Measurements from ENCODE around the gene SRC.
A peak's percentile ranks its signal among the peaks of the same experiment; 100 is the strongest.

SRC gene

DNA sequence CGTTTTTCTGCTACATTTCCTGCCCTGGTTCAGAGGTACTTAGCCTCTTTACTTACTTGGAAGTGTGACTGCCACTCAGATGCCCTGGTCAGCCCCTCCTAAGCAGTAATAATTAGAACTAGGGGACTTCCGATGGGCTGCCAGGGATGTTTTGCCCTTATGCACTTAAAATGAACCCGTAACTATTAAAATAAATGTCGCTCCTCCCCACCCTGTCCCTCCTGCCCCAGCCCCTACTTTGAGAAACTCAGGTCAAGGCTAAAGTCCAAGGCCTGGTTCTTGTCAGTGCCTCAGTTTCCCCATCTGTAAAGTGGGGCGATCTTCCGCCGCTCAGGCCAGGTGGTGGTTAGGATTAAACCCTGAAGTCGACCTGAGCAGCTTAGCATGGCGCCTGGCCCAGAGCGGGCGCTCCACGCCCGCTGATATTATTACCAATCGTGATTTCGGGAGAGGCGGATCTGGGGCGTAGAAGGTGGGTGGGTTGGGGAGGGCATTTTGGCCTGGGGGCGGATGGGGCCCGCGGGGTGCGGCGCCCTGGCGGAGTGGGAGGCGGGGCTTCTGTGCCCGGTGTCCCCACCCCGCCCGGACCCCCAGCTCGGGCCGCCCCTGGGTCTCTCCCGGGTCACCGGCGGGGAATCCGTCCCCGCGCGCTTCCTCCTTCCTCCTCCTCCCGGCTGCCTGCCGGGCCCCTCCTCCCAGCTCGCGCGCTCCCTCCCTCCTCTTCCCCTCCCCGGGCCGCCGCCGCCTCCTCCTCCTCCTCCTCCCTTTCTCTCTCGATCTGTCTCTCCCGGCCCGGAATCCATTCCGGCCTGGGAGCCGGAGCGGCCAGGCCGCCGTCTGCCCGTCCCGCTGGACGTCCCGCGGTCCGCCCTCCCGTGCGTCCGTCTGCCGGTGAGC is at the start of gene SRC:
SRC (plus strand) TSS at position 802 of the 897 bp plus-strand sequence. CDS start 38,014 bp downstream, outside the sequence.
- CTCF ChIA-PET: interaction anchor here (1.1 to 1.5 kb wide), 3 partner anchors 9 to 150 kb away, joined by 3 to 5 read pairs (median 3); partner anchors contain the start of gene MANBAL
- H3K27ac ChIP-seq: peak within 1 kb of the TSS; percentile 86
- POLR2A ChIA-PET (ENCODE audit: low non-redundant PET): interaction anchor here (0.6 to 1.6 kb wide), 5 partner anchors 11 to 337 kb away, joined by 3 to 10 read pairs (median 5); partner anchors contain the start of gene MANBAL
- peak; percentile 93 for DNase-seq (ENCODE audit: low spot score)
- TF ChIP-seq CTCF (conservative IDR thresholded peaks at IDR 0.05; ENCODE audit: low read depth): no peak

- POLR2A ChIA-PET (ENCODE audit: low non-redundant PET): interaction anchor here (0.5 kb wide), 1 partner anchor 36 kb away, joined by 3 read pairs; no protein-coding TSS in a partner anchor
- H3K27ac ChIP-seq: no peak overlapping the region
- TF ChIP-seq CTCF (conservative IDR thresholded peaks at IDR 0.05; ENCODE audit: low read depth): no peak
- CTCF ChIA-PET: interaction anchor here (0.6 to 1.4 kb wide), 5 partner anchors 9 to 89 kb away, joined by 3 to 7 read pairs (median 5); no protein-coding TSS in a partner anchor
- DNase-seq (ENCODE audit: low spot score): no peak
Observed at GRCh38 chr20:37296371-37296770, 49.6 kb upstream of the SRC start.

GRCh38 chr20:37297066-37297736 is 48.7 kb upstream of the SRC start:
- CTCF ChIA-PET: interaction anchor here (0.6 to 0.7 kb wide), 3 partner anchors 53 to 104 kb away, joined by 3 to 7 read pairs (median 3); no protein-coding TSS in a partner anchor
- POLR2A ChIA-PET (ENCODE audit: low non-redundant PET): interaction anchor here (0.5 kb wide), 1 partner anchor 35 kb away, joined by 3 read pairs; no protein-coding TSS in a partner anchor
- DNase-seq (ENCODE audit: low spot score): no peak

DNA sequence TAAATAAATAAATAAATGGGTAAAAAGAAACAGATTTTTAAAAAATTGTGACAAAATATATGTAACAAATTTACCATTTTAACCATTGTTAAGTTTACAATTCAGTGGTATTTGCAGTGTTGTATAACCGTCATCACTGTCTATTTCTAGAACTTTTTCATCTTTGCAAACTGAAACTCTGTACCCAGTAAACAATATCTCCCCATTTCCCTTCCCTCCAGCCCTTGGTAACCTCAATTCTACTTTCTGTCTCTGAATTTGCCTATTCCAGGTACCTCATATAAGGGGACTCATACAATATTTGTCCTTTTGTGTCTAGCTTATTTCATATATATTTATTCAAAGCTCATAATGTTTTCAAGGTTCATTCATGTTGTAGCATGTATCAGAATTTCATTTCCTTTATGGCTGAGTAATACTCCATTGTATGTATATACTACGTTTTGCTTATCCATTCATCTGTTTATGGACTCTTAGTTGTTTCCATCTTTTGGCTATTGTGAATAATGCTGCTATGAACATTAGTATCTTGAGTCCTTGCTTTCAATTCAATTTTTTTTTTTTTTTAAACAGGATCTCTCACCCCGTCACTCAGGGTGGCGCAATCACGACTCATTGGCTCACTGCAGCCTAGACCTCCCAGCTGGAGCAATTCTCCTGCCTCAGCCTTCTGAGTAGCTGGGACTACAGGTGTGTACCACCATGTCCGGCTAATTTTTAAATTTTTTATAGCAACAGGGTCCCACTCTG is 47.6 kb upstream of the SRC start:
- no peak for DNase-seq (ENCODE audit: low spot score)
- CTCF ChIA-PET: interaction anchor here (0.7 kb wide), 1 partner anchor 79 kb away, joined by 3 read pairs; no protein-coding TSS in a partner anchor
- peak overlapping the region; percentile 32 for H3K27ac ChIP-seq
- POLR2A ChIA-PET (ENCODE audit: low non-redundant PET): no interaction called here
- no peak for TF ChIP-seq CTCF (conservative IDR thresholded peaks at IDR 0.05; ENCODE audit: low read depth)

More at GRCh38 chr20:37297066-37297736, 48.7 kb upstream of the SRC start:
- peak overlapping the region; percentile 70 for H3K27ac ChIP-seq
- TF ChIP-seq CTCF (conservative IDR thresholded peaks at IDR 0.05; ENCODE audit: low read depth): no peak

DNA sequence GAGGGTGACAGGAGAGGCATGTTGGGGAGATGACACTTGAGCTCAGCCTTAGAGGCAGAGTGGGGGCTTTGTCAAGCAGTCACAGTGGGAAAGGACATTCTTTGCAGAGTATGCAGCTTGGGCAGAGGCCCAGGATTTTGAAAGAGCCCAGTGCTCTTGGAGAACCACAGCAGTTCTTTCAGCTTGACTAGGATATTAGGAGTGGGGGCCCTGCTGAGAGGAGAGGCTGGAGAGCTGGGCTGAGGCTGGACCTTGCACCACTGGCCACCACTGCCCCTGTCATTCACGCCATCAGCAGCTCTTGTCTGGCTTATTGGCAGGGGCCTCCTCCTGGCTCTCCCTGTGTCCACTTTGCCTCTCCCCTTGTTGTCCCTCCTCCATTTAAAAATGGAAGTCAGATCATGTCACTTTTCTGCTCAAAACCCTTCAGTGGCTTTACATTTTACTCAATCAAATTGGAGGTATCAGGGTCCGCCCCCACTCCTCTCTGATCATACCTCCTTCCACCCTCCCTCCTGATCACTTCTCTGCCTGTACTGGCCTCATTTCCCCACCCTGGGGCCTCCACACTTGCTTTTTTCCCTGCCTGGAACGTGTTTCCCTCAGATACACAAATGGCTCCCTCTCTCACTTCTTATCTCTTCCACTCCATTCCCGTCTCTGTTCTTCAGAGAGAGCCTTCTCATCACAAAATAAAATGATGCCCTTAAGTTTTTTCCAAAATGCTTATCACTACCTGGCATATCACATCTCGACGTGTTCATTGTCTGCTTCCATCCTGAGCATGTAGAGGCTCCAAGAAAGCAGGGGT is 46.0 kb upstream of the SRC start:
- CTCF ChIA-PET: no interaction called here
- DNase-seq (ENCODE audit: low spot score): no peak
- peak overlapping the region; percentile 27 for H3K27ac ChIP-seq
- TF ChIP-seq CTCF (conservative IDR thresholded peaks at IDR 0.05; ENCODE audit: low read depth): no peak
- POLR2A ChIA-PET (ENCODE audit: low non-redundant PET): no interaction called here

Data from RWPE1 (cell line).